Gastroesophageal sphincter (tissue), 3 donors: Measurements from ENCODE around the gene OR6N1.

Experiments
- POLR2A ChIP-seq, 2 donors: fragments of 450-650 bp; IDR thresholded peaks; one replicate each; pipeline ENCODE4 v1.6.1; 2017; ENCODE audit warnings: antibody characterized with exemption in 2 of 2, mild to moderate bottlenecking in 2 of 2, moderate library complexity in 1 of 2
- POLR2AphosphoS5 ChIP-seq: sonication (generic); formaldehyde crosslinking; IDR thresholded peaks from one replicate; pipeline ENCODE4 v1.6.1; 2017; ENCODE audit warnings: antibody characterized with exemption
- TF ChIP-seq, protein P1 (sequence below), 4 experiments: fragments of 200-600 bp in 2 of 4; fragments of 450-650 bp in 2 of 4; sonication (generic) in 1 of 4; IDR thresholded peaks; one replicate each; pipeline ENCODE4 v1.5.1; 2017 to 2019; ENCODE audit warnings: antibody characterized with exemption in 4 of 4, mild to moderate bottlenecking in 2 of 4, moderate library complexity in 2 of 4

- TF ChIP-seq, protein P1, sequence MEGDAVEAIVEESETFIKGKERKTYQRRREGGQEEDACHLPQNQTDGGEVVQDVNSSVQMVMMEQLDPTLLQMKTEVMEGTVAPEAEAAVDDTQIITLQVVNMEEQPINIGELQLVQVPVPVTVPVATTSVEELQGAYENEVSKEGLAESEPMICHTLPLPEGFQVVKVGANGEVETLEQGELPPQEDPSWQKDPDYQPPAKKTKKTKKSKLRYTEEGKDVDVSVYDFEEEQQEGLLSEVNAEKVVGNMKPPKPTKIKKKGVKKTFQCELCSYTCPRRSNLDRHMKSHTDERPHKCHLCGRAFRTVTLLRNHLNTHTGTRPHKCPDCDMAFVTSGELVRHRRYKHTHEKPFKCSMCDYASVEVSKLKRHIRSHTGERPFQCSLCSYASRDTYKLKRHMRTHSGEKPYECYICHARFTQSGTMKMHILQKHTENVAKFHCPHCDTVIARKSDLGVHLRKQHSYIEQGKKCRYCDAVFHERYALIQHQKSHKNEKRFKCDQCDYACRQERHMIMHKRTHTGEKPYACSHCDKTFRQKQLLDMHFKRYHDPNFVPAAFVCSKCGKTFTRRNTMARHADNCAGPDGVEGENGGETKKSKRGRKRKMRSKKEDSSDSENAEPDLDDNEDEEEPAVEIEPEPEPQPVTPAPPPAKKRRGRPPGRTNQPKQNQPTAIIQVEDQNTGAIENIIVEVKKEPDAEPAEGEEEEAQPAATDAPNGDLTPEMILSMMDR (IDR thresholded peaks at IDR 0.05): no peak
- TF ChIP-seq POLR2A (IDR thresholded peaks at IDR 0.05) (no peak), POLR2AphosphoS5 (no peak)
Observed at GRCh38 chr1:158717344-158717743, 54.7 kb downstream of the OR6N1 start.
